Measurements from ENCODE around the gene NACC2.
"Not testable (repeated sequence)": the region's sequence is repeated elsewhere in the genome, so short reads cannot be mapped to it uniquely, and the experiment has no call there.

Gene NACC2

GRCh38 chr9:136109351-136110081 lies 14.4 kb upstream of the NACC2 start:
- peak; percentile 50 for DNase-seq

- no peak for DNase-seq
Observed at GRCh38 chr9:136108648-136109266, 13.7 kb upstream of the NACC2 start.

GRCh38 chr9:136107953-136108647 lies 13.0 kb upstream of the NACC2 start:
- DNase-seq = no peak

- no peak for DNase-seq
Observed at GRCh38 chr9:136107155-136107952, 12.3 kb upstream of the NACC2 start.

- DNase-seq = no peak
Observed at GRCh38 chr9:136105398-136106135, 10.5 kb upstream of the NACC2 start.

GRCh38 chr9:136104916-136105315 lies 9.8 kb upstream of the NACC2 start:
- DNase-seq = no peak

GRCh38 chr9:136104488-136104800 lies 9.4 kb upstream of the NACC2 start:
- DNase-seq = no peak

- DNase-seq = no peak
Observed at GRCh38 chr9:136103651-136104487, 8.8 kb upstream of the NACC2 start.

GRCh38 chr9:136101615-136102074 lies 6.6 kb upstream of the NACC2 start:
- DNase-seq = not testable (repeated sequence)

- DNase-seq = no peak
Observed at GRCh38 chr9:136100700-136101614, 5.9 kb upstream of the NACC2 start.

GRCh38 chr9:136099542-136099941 lies 4.5 kb upstream of the NACC2 start:
- no peak for DNase-seq

- no peak for DNase-seq
Observed at GRCh38 chr9:136098844-136099243, 3.8 kb upstream of the NACC2 start.

GRCh38 chr9:136098210-136098609 lies 3.1 kb upstream of the NACC2 start:
- no peak for DNase-seq

- peak; percentile 7 for DNase-seq
Observed at GRCh38 chr9:136096505-136097001, 1.5 kb upstream of the NACC2 start.

- no peak for DNase-seq
Observed at GRCh38 chr9:136093995-136094881, 851 bp downstream of the NACC2 start.

- no peak for DNase-seq
Observed at GRCh38 chr9:136093346-136093986, 1.6 kb downstream of the NACC2 start.

- DNase-seq = no peak
Observed at GRCh38 chr9:136092741-136093140, 2.3 kb downstream of the NACC2 start.

GRCh38 chr9:136092353-136092650 lies 2.8 kb downstream of the NACC2 start:
- DNase-seq = no peak
